BLaER1 treated with 17β-estradiol and CSF1 and Interleukin-3, amounts not matched to agents 10 nM and 100 nM (cell line): ENCODE results near the gene LANCL2.

Experiments used
- H3K27ac ChIP-seq, 11 experiments: shearing (Covaris generic); formaldehyde crosslinking; 2 replicates each; pipeline ENCODE4 v1.8.1; 2022
- H3K27me3 ChIP-seq, 11 experiments: shearing (Covaris generic); formaldehyde crosslinking; 2 replicates each; pipeline ENCODE4 v1.8.1; 2022
- H3K36me3 ChIP-seq, 11 experiments: shearing (Covaris generic); formaldehyde crosslinking; 2 replicates each; pipeline ENCODE4 v1.8.1; 2022
- H3K4me1 ChIP-seq, 10 experiments: shearing (Covaris generic); formaldehyde crosslinking; 2 replicates each; pipeline ENCODE4 v1.8.1; 2022
- H3K4me2 ChIP-seq, 11 experiments: shearing (Covaris generic); formaldehyde crosslinking; 2 replicates each; pipeline ENCODE4 v1.8.1; 2022
- H3K4me3 ChIP-seq, 10 experiments: shearing (Covaris generic); formaldehyde crosslinking; 2 replicates each; pipeline ENCODE4 v1.8.1; 2022
- H3K9ac ChIP-seq, 11 experiments: shearing (Covaris generic); formaldehyde crosslinking; 2 replicates each; pipeline ENCODE4 v1.8.1; 2022
- H3K9me3 ChIP-seq, 11 experiments: shearing (Covaris generic); formaldehyde crosslinking; replicated peaks in 1 of 11; 2 replicates each; pipeline ENCODE4 v1.8.1; 2022
- H4K20me1 ChIP-seq, 11 experiments: shearing (Covaris generic); formaldehyde crosslinking; 2 replicates each; pipeline ENCODE4 v1.8.1; 2022
- Cebpa-rat ChIP-seq, 11 experiments: shearing (Covaris generic); IDR thresholded peaks; 2 replicates each; pipeline ENCODE4 v1.8.1; 2022

LANCL2 gene

DNA sequence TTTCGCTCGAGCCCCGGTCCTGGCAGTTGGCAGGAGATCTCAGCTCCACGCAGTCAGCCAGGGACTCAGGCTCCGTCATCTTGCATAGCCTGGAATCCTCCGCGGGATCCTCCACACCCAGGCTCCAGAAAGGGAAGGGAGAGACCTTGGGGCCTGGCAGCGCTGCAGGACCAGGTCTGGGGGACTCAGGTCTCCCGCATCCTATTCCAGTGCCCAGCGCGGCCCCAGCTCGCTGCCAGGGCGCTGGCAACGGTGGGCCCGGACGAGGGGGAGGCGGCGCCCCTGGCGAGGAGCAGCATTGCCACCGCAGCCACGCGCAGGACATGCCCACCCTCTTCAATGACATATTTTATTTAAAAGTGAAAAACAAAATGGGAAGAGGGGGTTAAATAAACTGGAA lies 83.4 kb downstream of the LANCL2 start:
- Histone ChIP-seq H3K4me2 (no peak overlapping the region), H3K9me3 (peaks cover 6 to 31% (median 13%) of the 10 kb centered on the region in 11 experiments; a peak in 17 of 22 replicates), H3K36me3 (peaks cover 0 to 36% (median 9%) of the 10 kb centered on the region in 11 experiments; a peak in 8 of 22 replicates), H3K4me1 (peaks cover 0 to 10% (median 8%) of the 10 kb centered on the region in 10 experiments; a peak in 11 of 20 replicates), H3K4me3 (no peak overlapping the region), H4K20me1 (no peaks in the 10 kb centered on the region), H3K27me3 (no peaks in the 10 kb centered on the region), H3K9ac (no peak overlapping the region), H3K27ac (no peak overlapping the region)
- no peak for TF ChIP-seq Cebpa-rat (IDR thresholded peaks at IDR 0.05)

- Histone ChIP-seq H3K4me3 (no peak overlapping the region), H3K9me3 (peaks cover 6 to 31% (median 13%) of the 10 kb centered on the region in 11 experiments; a peak in 17 of 22 replicates), H4K20me1 (no peaks in the 10 kb centered on the region), H3K4me2 (no peak overlapping the region), H3K36me3 (peaks cover 0 to 37% (median 9%) of the 10 kb centered on the region in 11 experiments; a peak in 8 of 22 replicates), H3K27me3 (no peaks in the 10 kb centered on the region), H3K9ac (no peak overlapping the region), H3K27ac (no peak overlapping the region), H3K4me1 (peaks cover 0 to 10% (median 8%) of the 10 kb centered on the region in 10 experiments; a peak in 11 of 20 replicates)
- TF ChIP-seq Cebpa-rat (IDR thresholded peaks at IDR 0.05), result no peak
Observed at GRCh38 chr7:55449205-55449991, 84.3 kb downstream of the LANCL2 start.

- Histone ChIP-seq H3K4me2 (no peak overlapping the region), H3K27me3 (no peaks in the 10 kb centered on the region), H3K4me1 (peaks cover 3 to 10% (median 8%) of the 10 kb centered on the region in 10 experiments; a peak in 13 of 20 replicates), H3K9ac (no peak overlapping the region), H3K4me3 (no peak overlapping the region), H4K20me1 (no peaks in the 10 kb centered on the region), H3K36me3 (peaks cover 0 to 37% (median 9%) of the 10 kb centered on the region in 11 experiments; a peak in 8 of 22 replicates), H3K9me3 (peaks cover 7 to 30% (median 14%) of the 10 kb centered on the region in 11 experiments; a peak in 18 of 22 replicates), H3K27ac (no peak overlapping the region)
- TF ChIP-seq Cebpa-rat (IDR thresholded peaks at IDR 0.05), result no peak
Observed at GRCh38 chr7:55449992-55450535, 84.9 kb downstream of the LANCL2 start.

GRCh38 chr7:55452971-55453370 lies 87.8 kb downstream of the LANCL2 start:
- H4K20me1 ChIP-seq, result no peaks in the 10 kb centered on the region
- peaks cover 9 to 29% (median 22%) of the 10 kb centered on the region in 11 experiments; a peak in 16 of 22 replicates for H3K9me3 ChIP-seq
- no peak overlapping the region for H3K9ac ChIP-seq
- H3K27me3 ChIP-seq, result no peaks in the 10 kb centered on the region
- H3K4me3 ChIP-seq, result no peak overlapping the region
- no peak overlapping the region for H3K27ac ChIP-seq
- H3K4me2 ChIP-seq, result no peak overlapping the region
- peaks cover 0 to 12% (median 10%) of the 10 kb centered on the region in 10 experiments; a peak in 17 of 20 replicates for H3K4me1 ChIP-seq
- no peak for TF ChIP-seq Cebpa-rat (IDR thresholded peaks at IDR 0.05)
- H3K36me3 ChIP-seq, result peaks cover 0 to 33% (median 9%) of the 10 kb centered on the region in 11 experiments; a peak in 8 of 22 replicates

DNA sequence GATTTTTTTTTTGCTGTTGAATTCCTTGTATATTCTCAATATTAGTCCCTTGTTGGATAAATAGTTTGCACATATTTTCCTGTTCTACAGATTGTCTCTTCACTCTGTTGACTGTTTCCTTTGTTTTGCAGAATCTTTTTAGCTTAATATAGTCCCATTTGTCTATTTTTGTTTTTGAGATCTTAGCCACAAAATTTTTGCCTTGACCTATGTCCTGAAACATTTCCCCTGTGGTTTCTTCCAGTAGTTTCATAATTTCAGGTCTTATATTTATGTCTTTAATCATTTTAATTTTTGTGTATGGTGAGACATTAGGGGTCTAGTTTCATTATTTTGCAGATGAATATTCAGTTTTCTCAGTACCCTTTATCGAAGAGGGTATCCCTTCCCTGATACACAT lies 92.7 kb downstream of the LANCL2 start:
- H4K20me1 ChIP-seq, result no peaks in the 10 kb centered on the region
- peaks cover 0 to 14% (median 0%) of the 10 kb centered on the region in 11 experiments; a peak in 4 of 22 replicates for H3K36me3 ChIP-seq

DNA sequence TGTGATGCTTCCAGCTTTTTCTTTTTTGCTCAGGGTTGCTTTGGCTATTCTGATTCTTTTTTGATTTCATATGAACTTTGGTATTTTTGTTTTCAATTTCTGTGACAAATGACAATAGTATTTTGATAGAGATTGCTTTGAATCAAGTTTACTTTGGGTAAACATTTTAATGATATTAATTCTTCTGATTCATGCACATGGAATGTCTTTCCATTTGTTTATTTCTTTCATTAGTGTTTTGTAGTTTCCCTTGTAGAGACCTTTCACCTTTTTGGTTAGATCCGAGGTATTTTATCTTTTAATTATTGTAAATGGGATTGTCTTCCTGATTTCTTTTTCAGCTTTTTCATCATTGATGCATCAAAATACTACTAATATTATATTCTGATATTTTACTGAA lies 93.2 kb downstream of the LANCL2 start:
- peaks cover 39 to 65% (median 53%) of the 10 kb centered on the region in 11 experiments for H3K9me3 ChIP-seq
- H3K9ac ChIP-seq, result no peak overlapping the region
- no peaks in the 10 kb centered on the region for H3K27me3 ChIP-seq
- H3K36me3 ChIP-seq, result peaks cover 0 to 12% (median 4%) of the 10 kb centered on the region in 11 experiments; a peak in 16 of 22 replicates
- no peak for TF ChIP-seq Cebpa-rat (IDR thresholded peaks at IDR 0.05)
- H4K20me1 ChIP-seq, result no peaks in the 10 kb centered on the region
- H3K4me3 ChIP-seq, result peak overlapping the region in 1 of 10 experiments; percentile 3; a peak in 2 of 20 replicates
- peak overlapping the region in 9 of 11 experiments; percentile 2 to 73 (median 47); a peak in 14 of 22 replicates for H3K4me2 ChIP-seq
- H3K4me1 ChIP-seq, result peaks cover 0 to 20% (median 15%) of the 10 kb centered on the region in 10 experiments; a peak in 17 of 20 replicates
- no peak overlapping the region for H3K27ac ChIP-seq

More for the DNA sequence above, 92.7 kb downstream of the LANCL2 start:
- H3K4me1 ChIP-seq, result peaks cover 0 to 20% (median 15%) of the 10 kb centered on the region in 10 experiments; a peak in 17 of 20 replicates
- H3K9ac ChIP-seq, result no peak overlapping the region
- peaks cover 34 to 60% (median 49%) of the 10 kb centered on the region in 11 experiments for H3K9me3 ChIP-seq
- H3K4me3 ChIP-seq, result peak overlapping the region in 1 of 10 experiments; percentile 3; a peak in 2 of 20 replicates
- H3K27ac ChIP-seq, result no peak overlapping the region
- TF ChIP-seq Cebpa-rat (IDR thresholded peaks at IDR 0.05), result no peak
- H3K27me3 ChIP-seq, result no peaks in the 10 kb centered on the region
- peak overlapping the region in 9 of 11 experiments; percentile 2 to 73 (median 47); a peak in 15 of 22 replicates for H3K4me2 ChIP-seq

DNA sequence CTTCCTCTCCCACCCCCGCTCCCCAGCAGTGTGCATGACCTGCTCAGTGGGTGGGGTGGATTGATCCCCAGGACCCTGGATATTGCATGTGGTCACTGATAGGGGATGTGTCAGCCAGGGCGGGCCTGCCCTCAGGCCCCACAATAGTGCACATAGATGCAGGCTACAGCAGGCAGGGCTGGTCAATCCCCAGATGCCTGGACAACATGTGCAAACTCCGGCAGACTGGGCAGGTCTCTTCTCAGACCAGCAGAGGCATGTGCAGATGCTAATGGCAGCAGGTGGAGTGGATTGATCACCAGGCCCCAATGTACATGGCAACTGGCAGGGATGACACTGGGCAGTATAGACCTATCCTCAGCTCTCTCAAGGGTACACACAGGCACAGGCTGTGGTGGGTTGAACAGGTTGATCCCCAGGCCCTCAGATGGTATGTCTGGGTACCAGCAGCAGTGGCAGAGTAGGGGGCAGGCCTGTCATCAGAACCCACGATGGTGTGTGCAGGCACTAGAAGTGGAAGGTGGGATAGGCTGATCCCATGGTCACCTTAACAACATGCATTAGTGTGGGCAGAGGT lies 98.6 kb downstream of the LANCL2 start:
- no peak overlapping the region for H3K27ac ChIP-seq
- H3K4me3 ChIP-seq, result no peak overlapping the region
- H3K4me1 ChIP-seq, result peaks cover 0 to 7% (median 0%) of the 10 kb centered on the region in 10 experiments; a peak in 1 of 20 replicates
- H3K27me3 ChIP-seq, result no peaks in the 10 kb centered on the region
- peaks cover 35 to 63% (median 55%) of the 10 kb centered on the region in 11 experiments for H3K36me3 ChIP-seq
- no peak for TF ChIP-seq Cebpa-rat (IDR thresholded peaks at IDR 0.05)
- H3K4me2 ChIP-seq, result no peak overlapping the region
- no peaks in the 10 kb centered on the region for H4K20me1 ChIP-seq
- no peak overlapping the region for H3K9ac ChIP-seq
- H3K9me3 ChIP-seq, result peaks cover 66 to 87% (median 73%) of the 10 kb centered on the region in 11 experiments

DNA sequence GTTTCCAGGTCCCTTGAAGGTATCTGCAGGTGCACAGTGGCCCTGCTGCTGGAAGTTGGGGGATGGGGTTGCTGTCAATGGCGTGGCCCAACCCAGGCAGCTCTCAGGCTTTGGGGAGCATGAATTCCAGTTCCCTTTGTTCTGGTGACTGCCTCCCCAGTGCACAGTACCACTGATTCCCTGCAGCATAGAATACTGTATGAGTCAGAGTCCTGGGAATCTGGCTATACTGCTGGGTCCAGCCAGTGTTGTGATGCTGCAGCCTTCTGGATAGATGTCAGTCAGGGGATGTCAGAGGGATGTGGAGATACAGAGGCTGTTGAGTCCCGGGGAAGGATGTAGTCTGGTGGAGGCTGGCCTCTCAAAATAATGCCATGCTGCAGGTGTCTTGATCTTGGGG lies 99.3 kb downstream of the LANCL2 start:
- TF ChIP-seq Cebpa-rat (IDR thresholded peaks at IDR 0.05), result no peak
- no peaks in the 10 kb centered on the region for H3K27me3 ChIP-seq
- H3K27ac ChIP-seq, result no peak overlapping the region
- H4K20me1 ChIP-seq, result no peaks in the 10 kb centered on the region
- peaks cover 60 to 81% (median 67%) of the 10 kb centered on the region in 11 experiments for H3K9me3 ChIP-seq
- peaks cover 35 to 70% (median 55%) of the 10 kb centered on the region in 11 experiments for H3K36me3 ChIP-seq
- no peak overlapping the region for H3K4me3 ChIP-seq
- no peak overlapping the region for H3K9ac ChIP-seq
- H3K4me1 ChIP-seq, result peaks cover 0 to 13% (median 3%) of the 10 kb centered on the region in 10 experiments; a peak in 12 of 20 replicates
- H3K4me2 ChIP-seq, result no peak overlapping the region
